GM23338 (cell line): Measurements from ENCODE around the gene SMG6. TPM values are rescaled to one million over a fixed set of nuclear protein-coding genes. Genes with fewer than 3 reads are reported as not detected.
"Not testable (repeated sequence)": the region's sequence is repeated elsewhere in the genome, so short reads cannot be mapped to it uniquely, and the experiment has no call there.

Experiments
- ATAC-seq: fragments of 200-7000 bp; cut with Tn5 transposase; 3 replicates; pipeline ENCODE4 v1.9.1; 2020
- DNase-seq: peaks from one replicate; pipeline ENCODE4 v3.0.0-alpha.2; 2015; ENCODE audit warnings: low spot score
- H2AFZ ChIP-seq: fragments of 200-600 bp; sonication (generic); 2 replicates; pipeline ENCODE4 v1.8.0; 2016; ENCODE audit warnings: antibody characterized with exemption, mild to moderate bottlenecking, moderate library complexity
- H3F3A ChIP-seq: fragments of 200-600 bp; sonication (generic); replicated peaks from 2 replicates; pipeline ENCODE4 v1.8.0; 2017; ENCODE audit warnings: antibody characterized with exemption, mixed run types, low read depth
- H3K27ac ChIP-seq: fragments of 200-600 bp; sonication (generic); 2 replicates; pipeline ENCODE4 v1.6.1; 2016; ENCODE audit warnings: low read depth
- H3K27me3 ChIP-seq: fragments of 200-600 bp; sonication (generic); 2 replicates; pipeline ENCODE4 v1.8.0; 2016; ENCODE audit warnings: mild to moderate bottlenecking, mixed run types, moderate library complexity; ENCODE audit not compliant: insufficient read depth
- H3K36me3 ChIP-seq: fragments of 200-600 bp; sonication (generic); 2 replicates; pipeline ENCODE4 v1.8.0; 2016; ENCODE audit warnings: mild to moderate bottlenecking; ENCODE audit not compliant: insufficient read depth
- H3K4me1 ChIP-seq: fragments of 200-600 bp; sonication (generic); 2 replicates; pipeline ENCODE4 v1.8.0; 2016; ENCODE audit warnings: mild to moderate bottlenecking, moderate library complexity; ENCODE audit not compliant: insufficient read depth
- H3K4me2 ChIP-seq: fragments of 200-600 bp; sonication (generic); 2 replicates; pipeline ENCODE4 v1.7.1; 2017; ENCODE audit warnings: mixed run types
- H3K4me3 ChIP-seq: fragments of 200-600 bp; sonication (generic); 2 replicates; pipeline ENCODE4 v1.6.1; 2016; ENCODE audit warnings: mixed run types
- H3K79me2 ChIP-seq: fragments of 200-600 bp; sonication (generic); replicated peaks from 2 replicates; pipeline ENCODE4 v1.8.0; 2017; ENCODE audit warnings: mild to moderate bottlenecking; ENCODE audit not compliant: insufficient read depth
- H3K9me2 ChIP-seq: fragments of 200-600 bp; sonication (generic); 2 replicates; pipeline ENCODE4 v1.8.0; 2017; ENCODE audit not compliant: insufficient read depth
- H4K20me1 ChIP-seq: fragments of 200-600 bp; sonication (generic); replicated peaks from 2 replicates; pipeline ENCODE4 v1.8.0; 2017; ENCODE audit warnings: mild to moderate bottlenecking; ENCODE audit not compliant: insufficient read depth
- H3K27ac Mint-ChIP-seq: 2 replicates; pipeline ENCODE4 v1.8.0; 2020; ENCODE audit warnings: inconsistent platforms, mild to moderate bottlenecking, moderate library complexity, mixed read lengths
- H3K27me3 Mint-ChIP-seq: 3 replicates; pipeline ENCODE4 v1.8.0; 2022; ENCODE audit warnings: low read depth, mild to moderate bottlenecking, moderate library complexity, mixed read lengths, inconsistent platforms; ENCODE audit not compliant: insufficient read depth, poor library complexity
- H3K36me3 Mint-ChIP-seq: 3 replicates; pipeline ENCODE4 v1.8.0; 2021; ENCODE audit warnings: low read depth, mild to moderate bottlenecking, inconsistent platforms, moderate library complexity, mixed read lengths
- H3K4me1 Mint-ChIP-seq: 3 replicates; pipeline ENCODE4 v1.8.0; 2020; ENCODE audit warnings: mild to moderate bottlenecking, inconsistent platforms, mixed read lengths
- H3K4me3 Mint-ChIP-seq: 3 replicates; pipeline ENCODE4 v1.8.0; 2021; ENCODE audit warnings: moderate library complexity, mild to moderate bottlenecking, inconsistent platforms, mixed read lengths
- H3K9me3 Mint-ChIP-seq: 3 replicates; pipeline ENCODE4 v1.8.0; 2020; ENCODE audit warnings: moderate library complexity, mild to moderate bottlenecking, inconsistent platforms, mixed read lengths
- CREB1 ChIP-seq: fragments of 250-450 bp; sonication (Bioruptor Pico); IDR thresholded peaks from 2 replicates; pipeline ENCODE4 v1.5.0; 2020; ENCODE audit warnings: low read depth, mild to moderate bottlenecking, moderate library complexity
- EZH2 ChIP-seq: fragments of 200-600 bp; sonication (generic); IDR thresholded peaks from one replicate; pipeline ENCODE4 v1.8.0; 2017; ENCODE audit warnings: antibody characterized with exemption, mild to moderate bottlenecking, low read depth; ENCODE audit not compliant: unreplicated experiment
- EZH2phosphoT487 ChIP-seq: fragments of 200-600 bp; sonication (generic); IDR thresholded peaks from one replicate; pipeline ENCODE4 v1.8.1; 2018; ENCODE audit warnings: antibody characterized with exemption; ENCODE audit not compliant: unreplicated experiment
- polyA plus RNA-seq: library from polyadenylated mRNA; unstranded; fragments of >200 nt; fragmentation: Nextera tagmentation; extraction: Ambion mirVana; gene quantifications from 2 replicates; pipeline ENCODE4 v1.2.1, GENCODE V29; 2016
- total RNA-seq: library from RNA; depleted of rRNA; stranded (reverse); fragments of >200 nt; shearing (Covaris generic); gene quantifications from 2 replicates; pipeline ENCODE4 v1.2.3, GENCODE V29; 2014
- TF ChIP-seq, protein P1 (sequence below): IDR thresholded peaks from 2 replicates; pipeline ENCODE4 v1.6.1; 2016; ENCODE audit warnings: antibody characterized with exemption
- TF ChIP-seq, protein P2 (sequence below), 2 experiments: fragments of 200-600 bp in 1 of 2; sonication (generic) in 1 of 2; conservative IDR thresholded peaks; 2 replicates each; pipeline versions ENCODE4 v1.5.1 to v1.6.1; 2016 to 2017; ENCODE audit warnings: antibody characterized with exemption in 2 of 2, low read depth in 2 of 2, mild to moderate bottlenecking in 2 of 2, moderate library complexity in 1 of 2

Gene SMG6
- total and polyA plus RNA-seq, 2 experiments from 2014 or later: 10.4 to 43.1 TPM

DNA sequence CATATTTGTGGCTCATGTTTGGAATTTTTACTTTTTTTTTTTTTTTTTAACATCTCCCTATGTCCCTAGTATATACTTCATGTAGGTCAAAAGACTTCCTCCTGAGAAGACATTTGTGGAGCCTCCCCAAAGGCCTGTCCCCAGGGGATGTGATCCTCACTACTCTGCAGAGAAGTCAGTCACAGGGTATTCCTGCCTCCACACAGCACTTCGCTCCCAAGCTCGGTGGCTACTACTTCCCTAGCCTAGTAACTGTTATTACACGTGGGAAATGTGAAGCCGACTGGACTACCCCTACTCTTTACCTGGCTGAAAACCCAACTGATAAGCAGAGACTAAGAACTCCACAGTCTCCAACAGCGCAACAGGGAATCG, 131.9 kb downstream of the SMG6 start:
- Mint-ChIP-seq H3K4me3 (no peak overlapping the region), H3K9me3 (no peaks in the 10 kb centered on the region), H3K4me1 (peaks cover 19% of the 10 kb centered on the region), H3K27ac (peak overlapping the region; percentile 71), H3K27me3 (peaks cover 5% of the 10 kb centered on the region), H3K36me3 (peaks cover 9% of the 10 kb centered on the region)
- no peaks in the 10 kb centered on the region; the same call in 1 of the 2 replicates for H4K20me1 ChIP-seq
- no peaks in the 10 kb centered on the region for H3K9me2 ChIP-seq
- H2AFZ ChIP-seq: no peak overlapping the region
- peak overlapping the region; percentile 67; the same call in 1 of the 2 replicates for H3K27ac ChIP-seq
- ATAC-seq (no peak), DNase-seq (no peak)
- peaks cover 4% of the 10 kb centered on the region; the same call in 1 of the 2 replicates for H3F3A ChIP-seq
- H3K27me3 ChIP-seq: no peaks in the 10 kb centered on the region
- H3K4me3 ChIP-seq: no peak overlapping the region
- H3K4me1 ChIP-seq: no peaks in the 10 kb centered on the region
- no peak overlapping the region for H3K4me2 ChIP-seq
- TF ChIP-seq, protein P1, sequence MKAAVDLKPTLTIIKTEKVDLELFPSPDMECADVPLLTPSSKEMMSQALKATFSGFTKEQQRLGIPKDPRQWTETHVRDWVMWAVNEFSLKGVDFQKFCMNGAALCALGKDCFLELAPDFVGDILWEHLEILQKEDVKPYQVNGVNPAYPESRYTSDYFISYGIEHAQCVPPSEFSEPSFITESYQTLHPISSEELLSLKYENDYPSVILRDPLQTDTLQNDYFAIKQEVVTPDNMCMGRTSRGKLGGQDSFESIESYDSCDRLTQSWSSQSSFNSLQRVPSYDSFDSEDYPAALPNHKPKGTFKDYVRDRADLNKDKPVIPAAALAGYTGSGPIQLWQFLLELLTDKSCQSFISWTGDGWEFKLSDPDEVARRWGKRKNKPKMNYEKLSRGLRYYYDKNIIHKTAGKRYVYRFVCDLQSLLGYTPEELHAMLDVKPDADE: no peak
- TF ChIP-seq CREB1 (CRISPR knock-in tag) (no peak), EZH2 (no peak)
- H3K36me3 ChIP-seq: no peaks in the 10 kb centered on the region; the same call in 1 of the 2 replicates
- no peaks in the 10 kb centered on the region for H3K79me2 ChIP-seq

DNA sequence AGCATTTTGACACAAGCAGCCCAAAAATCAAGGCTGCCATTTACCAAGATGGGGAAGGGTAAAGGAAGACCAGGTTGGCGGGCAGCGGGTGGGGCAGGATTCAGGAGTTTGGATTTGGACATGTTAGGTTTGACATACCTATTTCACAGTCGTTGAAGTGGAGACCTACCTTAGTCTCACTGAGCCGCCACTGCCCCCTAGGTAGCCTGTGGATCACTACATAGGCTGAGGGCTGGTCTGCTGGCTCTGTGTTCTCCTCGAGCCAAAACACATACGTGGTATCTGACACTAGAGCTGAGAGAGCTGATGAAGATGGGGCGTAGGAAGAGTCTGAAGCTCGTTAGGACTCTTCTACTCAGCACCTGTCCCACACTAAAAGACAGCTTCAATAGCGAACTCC, 133.6 kb downstream of the SMG6 start:
- Histone ChIP-seq H3K27ac (no peak overlapping the region), H3K36me3 (no peaks in the 10 kb centered on the region; the same call in 1 of the 2 replicates), H3K4me2 (no peak overlapping the region), H4K20me1 (no peaks in the 10 kb centered on the region; the same call in 1 of the 2 replicates), H3F3A (peaks cover 4% of the 10 kb centered on the region; the same call in 1 of the 2 replicates), H3K27me3 (no peaks in the 10 kb centered on the region), H3K4me3 (no peak overlapping the region), H2AFZ (no peak overlapping the region), H3K4me1 (no peaks in the 10 kb centered on the region), H3K79me2 (no peaks in the 10 kb centered on the region), H3K9me2 (no peaks in the 10 kb centered on the region)
- Mint-ChIP-seq H3K36me3 (peaks cover 9% of the 10 kb centered on the region; the same call in 2 of the 3 replicates), H3K9me3 (no peaks in the 10 kb centered on the region), H3K27ac (no peak overlapping the region), H3K27me3 (peaks cover 5% of the 10 kb centered on the region), H3K4me1 (peaks cover 18% of the 10 kb centered on the region), H3K4me3 (no peak overlapping the region)
- DNase-seq (peak; percentile 81), ATAC-seq (peak; percentile 91)
- TF ChIP-seq, protein P2, sequence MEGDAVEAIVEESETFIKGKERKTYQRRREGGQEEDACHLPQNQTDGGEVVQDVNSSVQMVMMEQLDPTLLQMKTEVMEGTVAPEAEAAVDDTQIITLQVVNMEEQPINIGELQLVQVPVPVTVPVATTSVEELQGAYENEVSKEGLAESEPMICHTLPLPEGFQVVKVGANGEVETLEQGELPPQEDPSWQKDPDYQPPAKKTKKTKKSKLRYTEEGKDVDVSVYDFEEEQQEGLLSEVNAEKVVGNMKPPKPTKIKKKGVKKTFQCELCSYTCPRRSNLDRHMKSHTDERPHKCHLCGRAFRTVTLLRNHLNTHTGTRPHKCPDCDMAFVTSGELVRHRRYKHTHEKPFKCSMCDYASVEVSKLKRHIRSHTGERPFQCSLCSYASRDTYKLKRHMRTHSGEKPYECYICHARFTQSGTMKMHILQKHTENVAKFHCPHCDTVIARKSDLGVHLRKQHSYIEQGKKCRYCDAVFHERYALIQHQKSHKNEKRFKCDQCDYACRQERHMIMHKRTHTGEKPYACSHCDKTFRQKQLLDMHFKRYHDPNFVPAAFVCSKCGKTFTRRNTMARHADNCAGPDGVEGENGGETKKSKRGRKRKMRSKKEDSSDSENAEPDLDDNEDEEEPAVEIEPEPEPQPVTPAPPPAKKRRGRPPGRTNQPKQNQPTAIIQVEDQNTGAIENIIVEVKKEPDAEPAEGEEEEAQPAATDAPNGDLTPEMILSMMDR (conservative IDR thresholded peaks at IDR 0.05; ENCODE audit: low read depth in 2 of 2): peak; percentile 61 to 79
- TF ChIP-seq EZH2phosphoT487: no peak

DNA sequence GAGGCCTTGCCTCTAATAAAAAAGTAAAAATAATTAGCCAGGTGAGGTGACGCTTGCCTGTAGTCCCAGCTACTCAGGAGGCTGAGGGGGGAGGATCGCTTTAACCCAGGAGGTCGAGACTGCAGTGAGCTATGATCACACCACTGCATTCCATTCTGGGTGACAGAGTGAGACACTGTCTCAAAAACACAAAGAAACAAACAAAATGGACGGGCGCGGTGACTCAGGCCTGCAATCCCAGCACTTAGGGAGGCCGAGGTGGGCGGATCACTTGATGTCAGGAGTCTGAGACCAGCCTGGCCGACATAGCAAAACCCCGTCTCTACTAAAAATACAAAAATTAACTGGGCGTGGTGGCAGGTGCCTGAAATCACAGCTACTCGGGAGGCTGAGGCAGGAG, 137.9 kb downstream of the SMG6 start:
- not testable (repeated sequence) for H3K4me3 ChIP-seq, H3K4me1 Mint-ChIP-seq, H3K36me3 Mint-ChIP-seq, H3K4me3 Mint-ChIP-seq, H3K4me1 ChIP-seq, H2AFZ ChIP-seq, H3K36me3 ChIP-seq, H3K27me3 ChIP-seq, H3K27ac Mint-ChIP-seq, H3K9me3 Mint-ChIP-seq, H3K27me3 Mint-ChIP-seq, H4K20me1 ChIP-seq, H3F3A ChIP-seq, H3K27ac ChIP-seq, DNase-seq, H3K79me2 ChIP-seq, H3K9me2 ChIP-seq, ATAC-seq, H3K4me2 ChIP-seq
